Activated CD8-positive, alpha-beta memory T cell treated with anti-CD3 and anti-CD28 coated beads for 48 hours (primary cell): ENCODE results near the gene RNF6.
"Not testable (repeated sequence)": the region's sequence is repeated elsewhere in the genome, so short reads cannot be mapped to it uniquely, and the experiment has no call there.

Source experiments
- DNase-seq, 3 experiments: peaks; one replicate each; pipeline ENCODE4 v3.0.0-alpha.2; 2020; ENCODE audit warnings: low read depth in 2 of 3, low spot score in 2 of 3

The RNF6 gene

DNA sequence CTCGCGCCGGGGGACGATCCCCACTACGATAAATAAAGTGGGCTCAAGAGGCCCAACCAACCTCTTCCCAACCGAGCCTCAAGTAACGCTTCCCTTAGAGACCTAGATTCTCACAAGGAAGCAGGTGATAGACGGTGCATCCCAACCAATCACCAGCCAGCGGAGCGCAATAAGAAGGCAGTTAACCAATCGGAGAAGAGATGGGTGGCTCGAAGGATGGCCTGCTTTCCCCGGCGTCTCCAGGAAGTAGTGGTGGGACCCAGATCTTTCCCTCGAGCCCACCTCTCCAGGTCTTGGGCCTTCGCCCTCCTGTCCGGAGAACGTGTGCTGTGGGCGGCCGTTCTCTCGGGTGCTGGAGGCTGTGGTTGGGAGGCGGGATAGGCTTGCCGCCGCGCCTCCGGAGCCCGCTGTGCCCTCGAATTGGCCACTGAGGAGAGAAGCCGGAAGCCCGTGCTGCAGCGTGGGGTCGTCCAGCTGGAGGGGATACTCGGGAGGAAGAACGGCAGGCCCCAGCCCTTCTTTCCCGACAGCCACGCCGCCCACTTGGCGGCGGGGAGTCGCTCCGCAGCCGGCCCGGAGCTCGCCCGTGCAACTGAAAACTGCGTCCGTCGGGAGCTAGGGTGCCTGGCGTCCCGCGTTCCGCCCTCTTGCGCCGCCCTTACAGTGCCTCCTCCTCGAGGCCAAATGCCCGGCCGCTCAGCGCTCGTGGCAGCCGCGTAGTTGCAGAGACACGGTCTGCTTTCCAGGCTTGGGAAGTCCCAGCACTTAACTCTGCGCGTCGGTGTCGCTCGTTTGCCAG lies at the start of gene RNF6:
TSS of gene RNF6 (minus strand) at position 594 of the 799 bp plus-strand sequence. CDS start 2,665 bp downstream, outside the sequence.
- peak; percentile 65 to 79 (median 68) for DNase-seq

DNA sequence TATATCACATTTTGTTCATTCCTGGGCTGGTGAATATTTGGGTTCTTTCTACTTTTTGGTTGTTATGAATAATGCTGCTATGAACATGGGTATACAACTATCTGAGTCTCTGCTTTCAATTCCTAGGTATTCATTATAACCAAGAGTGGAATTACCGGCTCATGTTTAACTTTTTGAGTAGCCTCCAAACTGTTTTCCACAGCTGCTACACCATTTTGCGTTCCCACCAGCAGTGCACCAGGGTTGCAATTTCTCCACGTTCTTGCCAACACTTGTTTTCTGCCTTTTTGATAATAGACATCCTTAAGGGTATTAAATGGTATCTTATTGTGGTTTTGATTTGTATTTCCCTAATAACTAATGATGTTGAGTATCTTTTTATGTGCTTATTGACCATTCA lies 48.6 kb upstream of the RNF6 start:
- DNase-seq, result no peak

DNA sequence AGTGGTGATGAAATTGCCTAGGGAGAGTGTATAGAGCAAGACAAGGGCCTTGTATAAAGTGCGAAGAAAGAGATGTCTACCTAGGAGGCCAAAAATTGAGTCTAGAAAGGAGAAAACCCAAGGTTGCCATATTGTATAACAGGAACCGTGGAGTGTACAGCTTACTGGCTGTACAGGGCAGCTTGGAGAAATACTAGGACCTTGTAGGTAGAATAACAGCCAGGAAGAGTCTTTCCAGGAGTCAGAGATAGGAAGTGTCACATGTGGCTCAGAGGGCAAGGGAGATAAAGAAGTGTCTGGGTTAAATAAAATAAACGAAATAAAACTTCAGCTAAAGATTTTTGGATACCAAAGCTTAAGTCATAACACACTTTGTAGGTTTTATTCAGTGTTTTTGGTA lies 44.2 kb upstream of the RNF6 start:
- DNase-seq, result no peak

DNA sequence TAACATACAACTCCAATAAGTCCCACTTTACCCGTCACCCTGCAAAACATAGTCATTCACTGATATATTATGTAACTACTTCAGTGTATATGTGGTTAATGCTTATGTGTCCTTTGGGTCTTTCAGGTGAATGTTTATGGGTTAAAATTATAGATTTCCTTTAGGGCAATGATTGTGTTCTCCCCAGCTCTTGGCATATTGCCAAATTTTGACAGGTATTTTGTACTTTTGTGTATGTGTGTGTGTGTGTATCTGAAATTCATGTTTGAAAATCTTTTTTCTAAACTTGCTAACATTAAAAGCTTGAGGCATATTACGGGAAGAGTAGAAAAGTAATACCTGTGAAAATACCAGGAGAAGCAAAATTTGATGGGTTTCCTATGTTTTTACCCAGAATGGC lies 40.0 kb upstream of the RNF6 start:
- no peak for DNase-seq

GRCh38 chr13:26259634-26260033 lies 37.5 kb upstream of the RNF6 start:
- no peak for DNase-seq

DNA sequence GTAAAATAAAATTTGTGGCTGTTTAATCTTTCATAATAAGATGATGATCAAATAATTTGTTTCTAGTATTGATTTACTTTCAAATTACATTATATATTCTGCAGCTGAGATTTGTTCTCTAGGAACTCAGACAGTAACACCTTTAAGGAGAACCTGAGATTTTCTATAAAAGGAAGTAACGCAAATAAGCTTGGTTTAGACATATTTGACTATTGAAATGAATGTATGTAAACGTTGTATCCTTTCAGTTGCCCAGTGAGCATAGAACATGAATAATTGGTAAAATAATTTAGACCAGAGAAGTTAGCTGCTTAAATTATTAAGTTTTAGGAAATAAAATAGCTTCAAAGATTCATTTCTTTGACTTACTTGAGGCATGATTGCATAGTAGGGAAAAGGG lies 34.9 kb upstream of the RNF6 start:
- no peak for DNase-seq

- no peak for DNase-seq
Observed at GRCh38 chr13:26255691-26256277, 33.7 kb upstream of the RNF6 start.

DNA sequence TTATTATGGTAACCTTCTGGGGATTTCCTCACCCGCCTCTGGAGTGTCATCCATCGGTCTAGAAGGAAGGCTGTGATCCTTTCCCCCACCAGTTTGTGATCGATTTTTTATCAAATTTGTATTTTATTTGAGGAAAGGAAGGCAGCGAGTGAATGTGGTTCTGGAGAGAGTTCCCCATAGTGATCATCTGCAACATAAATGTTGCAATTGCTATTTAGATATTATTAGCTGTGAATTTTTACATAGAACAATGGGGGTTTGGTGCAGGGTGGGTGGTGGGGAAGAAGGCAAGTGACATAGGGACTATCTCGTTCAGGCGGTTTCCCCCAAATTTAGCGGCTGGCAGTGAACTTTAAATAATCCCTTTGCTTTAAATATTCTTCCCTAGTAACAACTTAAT lies 33.0 kb upstream of the RNF6 start:
- no peak for DNase-seq

- peak; percentile 18 to 32 (median 18) for DNase-seq
Observed at GRCh38 chr13:26254583-26255111, 32.5 kb upstream of the RNF6 start.

- peak; percentile 66 to 73 (median 72) for DNase-seq
Observed at GRCh38 chr13:26253787-26254582, 31.9 kb upstream of the RNF6 start, which contains the start of gene CDK8. CDK8 (plus strand) TSS chr13:26254129; CDS start chr13:26254642, 513 bp downstream.

GRCh38 chr13:26253262-26253786 lies 31.2 kb upstream of the RNF6 start:
- DNase-seq, result no peak

DNA sequence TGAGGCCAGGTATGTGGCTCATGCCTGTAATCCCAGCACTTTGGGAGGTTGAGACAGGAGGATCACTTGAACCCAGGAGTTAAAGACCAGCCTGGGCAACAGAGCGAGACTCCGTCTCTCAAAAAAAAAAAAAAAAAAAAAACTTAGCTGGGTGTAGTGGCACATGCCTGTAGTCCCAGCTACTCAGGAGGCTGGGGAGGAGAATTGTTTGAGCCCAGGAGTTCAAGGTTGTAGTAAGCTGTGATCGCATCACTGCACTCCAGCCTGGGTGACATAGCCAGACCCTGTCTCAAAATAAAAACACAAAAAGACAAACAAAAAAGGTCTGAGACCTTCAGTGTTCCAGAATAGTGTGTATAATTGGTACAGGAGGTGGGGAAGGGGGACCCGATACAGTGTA lies 29.9 kb upstream of the RNF6 start:
- DNase-seq, result not testable (repeated sequence)

GRCh38 chr13:26249551-26249950 lies 27.4 kb upstream of the RNF6 start:
- DNase-seq, result no peak

DNA sequence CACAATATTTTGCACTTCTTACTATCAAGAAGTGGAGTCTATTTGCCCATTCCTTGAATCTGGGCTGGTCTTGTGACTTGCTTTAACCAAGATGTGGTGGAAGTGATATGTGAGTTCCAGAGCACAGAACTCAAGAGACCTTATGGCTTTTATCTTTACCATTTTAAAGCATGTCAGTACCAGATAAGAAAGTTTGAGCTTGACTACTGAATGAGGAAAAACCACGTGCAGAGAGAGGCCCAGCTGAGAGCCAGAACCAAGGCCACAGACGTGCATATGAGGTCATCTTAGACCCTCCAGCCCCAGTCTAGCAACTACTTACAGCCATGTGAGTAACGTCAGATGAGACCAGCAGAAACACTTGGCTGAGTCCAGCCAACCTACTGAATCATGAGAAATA lies 25.5 kb upstream of the RNF6 start:
- no peak for DNase-seq

- DNase-seq, result no peak
Observed at GRCh38 chr13:26247011-26247410, 24.9 kb upstream of the RNF6 start.

DNA sequence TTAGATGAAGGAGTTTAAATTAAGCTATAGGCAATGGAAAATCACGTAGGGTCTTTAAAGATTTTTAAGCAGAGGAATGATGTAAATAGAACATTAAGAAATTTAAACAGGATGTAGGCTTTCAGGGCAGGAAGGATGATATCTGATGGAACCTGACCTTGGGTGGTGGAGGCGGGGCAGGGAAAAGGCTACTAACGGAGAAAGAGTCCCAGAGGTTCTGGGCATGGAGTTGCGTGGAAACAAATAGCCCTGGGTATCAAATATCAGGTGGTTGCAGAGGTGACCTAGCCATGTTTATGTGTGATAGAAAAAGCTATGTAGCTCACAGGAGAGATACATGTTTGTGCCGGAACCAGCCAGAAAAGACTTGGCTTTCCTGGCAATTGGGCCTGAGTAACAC lies 24.0 kb upstream of the RNF6 start:
- DNase-seq, result no peak

GRCh38 chr13:26236296-26236695 lies 14.2 kb upstream of the RNF6 start:
- no peak for DNase-seq

DNA sequence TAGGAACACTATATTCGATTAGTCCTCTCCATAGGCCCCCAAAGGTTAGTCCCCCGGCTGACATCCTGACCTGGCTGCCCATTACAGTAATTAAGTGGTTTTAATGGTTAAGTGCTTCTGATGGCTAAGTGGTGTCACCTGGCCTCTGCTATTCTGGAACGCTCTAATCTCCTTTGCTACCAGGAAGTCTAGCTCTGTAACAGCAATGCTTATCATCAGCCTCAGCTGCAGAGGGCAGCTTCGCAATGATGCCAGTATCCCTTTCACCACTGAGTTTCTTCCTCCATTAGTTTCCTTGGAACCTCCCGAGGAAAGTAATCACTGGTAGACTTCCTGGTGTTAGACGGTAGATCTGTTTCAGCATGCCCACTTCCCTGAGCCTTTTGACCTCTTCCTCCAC lies 8.6 kb upstream of the RNF6 start:
- DNase-seq, result no peak

DNA sequence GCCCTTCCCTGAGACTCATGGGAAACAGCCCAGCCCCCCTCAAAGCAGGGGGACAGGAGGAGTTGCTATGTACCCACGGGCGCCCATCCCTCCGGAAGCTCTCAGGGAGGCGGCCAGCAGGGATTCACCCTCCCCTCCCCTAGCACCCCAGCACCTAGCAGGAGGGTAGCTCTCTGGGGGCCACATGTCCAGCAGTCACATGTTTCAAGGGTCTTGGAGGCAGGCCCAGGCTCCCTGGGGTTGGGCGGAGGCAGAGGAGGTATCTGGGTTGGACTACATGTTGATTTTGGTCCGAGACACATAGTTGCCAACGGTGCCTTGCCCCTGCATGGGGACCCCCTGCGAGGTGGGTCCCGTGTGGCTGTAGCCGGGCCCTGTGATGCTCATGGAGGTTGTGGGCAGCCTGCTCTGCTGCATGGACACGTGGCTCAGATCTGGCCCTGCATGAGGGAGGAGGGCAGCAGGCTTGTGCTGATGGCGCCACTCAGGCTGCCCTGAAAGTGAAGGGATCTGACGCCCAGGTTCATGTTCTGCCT lies 7.0 kb upstream of the RNF6 start:
- no peak for DNase-seq

DNA sequence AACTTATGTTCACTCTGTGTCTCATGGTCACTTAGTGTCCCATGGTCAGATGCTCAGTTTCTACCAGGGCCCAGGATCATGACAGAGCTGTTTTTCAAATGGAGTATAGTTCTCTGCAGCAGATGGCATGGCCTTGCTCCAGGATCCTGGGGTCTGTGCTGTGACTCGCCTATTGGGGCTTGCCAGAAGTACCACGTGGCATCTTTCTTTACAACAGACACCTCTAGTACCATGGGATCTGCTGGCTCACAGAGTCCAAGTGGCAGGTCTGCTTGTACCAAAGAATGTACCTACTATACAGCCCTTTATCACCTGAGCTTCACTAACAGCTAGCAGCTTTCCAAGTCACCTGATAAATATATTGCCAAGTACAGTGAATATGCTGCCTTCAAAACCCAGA lies 6.0 kb upstream of the RNF6 start:
- no peak for DNase-seq
